Nucleus accumbens (tissue), 56 donors: ENCODE measurements around the gene DNTTIP2.
"Not testable (repeated sequence)": the region's sequence is repeated elsewhere in the genome, so short reads cannot be mapped to it uniquely, and the experiment has no call there.

Experiments
- DNase-seq, 56 donors: peaks; one replicate each; lab custom pipeline; 2025; lab: John Stamatoyannopoulos, UW

The DNTTIP2 gene

GRCh38 chr1:93844262-93845045 is 34.6 kb downstream of the DNTTIP2 start:
- peak in 26 of 56 donors; percentile 0 to 65 (median 11) for DNase-seq

GRCh38 chr1:93842750-93843500 is 36.1 kb downstream of the DNTTIP2 start:
- DNase-seq: no peak

GRCh38 chr1:93841771-93842170 is 37.2 kb downstream of the DNTTIP2 start:
- DNase-seq: no peak

GRCh38 chr1:93840956-93841482 is 38.0 kb downstream of the DNTTIP2 start:
- DNase-seq: no peak

DNA sequence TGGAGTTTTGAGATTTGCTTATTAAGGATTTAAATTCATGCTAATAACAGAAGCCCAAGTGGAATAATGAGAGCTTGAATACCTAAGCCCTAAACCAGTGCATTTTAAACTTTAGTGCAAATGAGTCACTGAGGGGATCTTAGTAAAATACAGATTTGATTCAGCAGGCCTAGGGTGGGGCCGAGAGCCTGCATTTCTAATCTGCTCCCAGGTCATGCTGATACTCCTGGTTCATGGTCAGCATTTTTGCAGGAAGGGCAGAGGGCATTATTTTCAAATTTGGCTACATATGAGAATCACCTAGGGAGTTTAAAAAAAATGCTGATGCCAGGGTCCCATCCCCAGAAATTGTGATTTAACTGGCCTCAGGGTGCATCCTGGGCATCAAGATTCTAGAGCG is 39.3 kb downstream of the DNTTIP2 start:
- DNase-seq: no peak

GRCh38 chr1:93839307-93839706 is 39.7 kb downstream of the DNTTIP2 start:
- DNase-seq: no peak

DNA sequence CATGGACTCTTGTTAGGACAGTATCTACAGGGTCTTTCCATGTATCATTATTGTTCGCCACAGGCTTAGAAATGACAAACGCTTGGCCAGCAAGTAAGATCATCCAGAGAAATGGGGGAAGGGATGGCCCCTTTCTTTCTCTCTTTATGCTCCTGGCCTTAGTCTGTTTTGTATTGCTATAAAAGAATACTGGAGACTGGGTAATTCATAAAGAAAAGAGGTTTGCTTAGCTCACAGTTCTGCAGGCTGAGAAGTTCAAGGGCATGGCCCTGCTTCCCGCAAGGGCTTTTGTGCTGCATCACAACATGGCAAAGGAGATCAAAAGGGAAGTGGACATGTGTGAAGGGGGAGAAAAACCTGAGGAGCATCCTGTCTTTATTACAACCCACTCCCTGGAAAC is 41.0 kb downstream of the DNTTIP2 start:
- DNase-seq: no peak

GRCh38 chr1:93833293-93833692 is 45.7 kb downstream of the DNTTIP2 start:
- DNase-seq: not testable (repeated sequence)

GRCh38 chr1:93829061-93829460 is 49.9 kb downstream of the DNTTIP2 start:
- DNase-seq: no peak

GRCh38 chr1:93828367-93828755 is 50.6 kb downstream of the DNTTIP2 start:
- DNase-seq: no peak

- DNase-seq: no peak
Observed at GRCh38 chr1:93827633-93828366, 51.2 kb downstream of the DNTTIP2 start.

DNA sequence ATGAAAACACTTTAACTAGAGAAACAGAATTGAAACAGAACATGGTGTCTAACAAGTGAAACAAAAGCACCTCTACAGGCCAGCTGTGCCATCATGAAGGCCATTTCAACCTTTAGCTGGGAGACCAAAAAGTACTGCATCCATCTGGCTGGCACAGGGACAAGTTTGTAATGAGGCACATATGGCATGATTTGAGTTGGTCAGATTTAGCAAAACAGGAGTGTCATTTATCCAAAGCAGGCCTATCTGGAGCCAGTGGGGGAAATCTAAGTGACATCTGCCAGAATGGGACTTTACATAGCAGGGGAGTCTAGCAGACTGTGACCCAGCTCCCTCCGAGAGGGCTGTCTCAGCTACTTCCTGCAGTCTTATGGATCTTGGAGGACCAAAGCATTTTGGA is 51.9 kb downstream of the DNTTIP2 start:
- no peak for DNase-seq

- DNase-seq: no peak
Observed at GRCh38 chr1:93824834-93825233, 54.2 kb downstream of the DNTTIP2 start.

DNA sequence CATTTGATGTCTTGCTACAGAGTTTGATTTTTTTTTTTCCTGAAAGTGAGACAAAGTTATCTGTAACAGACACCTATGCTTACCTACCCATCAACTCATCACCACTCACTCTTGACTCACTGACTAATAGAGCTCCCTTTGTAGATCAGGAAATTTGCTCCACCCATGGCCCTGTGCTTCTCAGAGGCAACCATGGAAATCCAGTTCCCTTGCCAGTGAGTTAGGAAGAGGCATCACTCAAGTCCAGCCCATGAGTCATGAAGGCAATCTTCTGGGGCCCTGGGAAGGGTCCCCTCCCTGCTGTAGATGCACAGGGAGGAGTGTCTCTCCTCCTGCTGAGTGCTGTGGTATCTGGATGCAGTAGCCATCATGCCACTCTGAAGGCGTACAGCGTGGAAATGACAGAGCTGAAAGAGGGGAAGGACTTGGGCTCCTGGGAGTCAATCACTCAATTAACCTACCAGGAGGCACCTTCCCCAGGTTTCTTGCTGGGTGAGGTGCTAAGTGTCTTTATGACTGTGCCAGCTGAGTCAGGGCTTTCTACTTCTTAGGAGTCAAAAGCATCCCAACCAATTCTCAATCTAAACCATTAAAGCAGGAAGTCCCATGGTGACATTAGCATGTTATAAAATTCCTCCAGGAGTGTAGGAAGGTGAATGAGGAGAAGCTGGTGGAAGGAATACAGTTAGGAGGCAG is 56.1 kb downstream of the DNTTIP2 start:
- no peak for DNase-seq

DNA sequence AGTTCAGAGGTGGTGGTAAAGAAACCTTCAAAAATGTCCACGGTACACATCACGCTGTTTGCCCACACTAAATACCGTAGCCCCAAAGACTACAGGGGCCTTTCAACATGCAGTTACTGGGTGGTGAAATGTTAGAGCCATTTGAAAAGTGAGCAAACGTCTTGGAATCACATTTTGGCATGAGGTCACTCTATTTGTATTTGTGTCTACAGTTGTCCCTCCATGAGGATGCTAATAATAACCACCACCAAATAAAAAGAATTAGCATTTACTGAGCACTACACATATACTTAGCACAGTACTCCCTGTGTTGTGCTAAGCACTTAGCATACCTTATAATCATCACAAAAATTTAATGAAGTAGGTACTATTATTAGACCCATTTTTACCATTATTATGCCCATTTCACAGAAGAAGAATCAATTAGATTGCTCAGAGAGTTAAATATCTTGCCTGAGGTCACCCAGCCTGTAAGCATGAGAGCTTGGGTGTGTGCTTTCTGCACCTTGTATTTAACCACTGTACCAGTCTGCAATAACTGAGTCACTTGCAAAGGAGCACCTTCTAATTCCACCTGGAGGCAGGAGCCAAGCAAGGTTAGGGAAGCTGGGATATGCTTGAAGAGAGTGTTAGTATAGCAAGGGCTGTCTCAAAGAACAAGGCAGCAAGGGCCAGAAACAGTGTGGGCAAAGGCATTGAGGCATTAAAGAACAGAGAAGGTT is 57.4 kb downstream of the DNTTIP2 start:
- no peak for DNase-seq

DNA sequence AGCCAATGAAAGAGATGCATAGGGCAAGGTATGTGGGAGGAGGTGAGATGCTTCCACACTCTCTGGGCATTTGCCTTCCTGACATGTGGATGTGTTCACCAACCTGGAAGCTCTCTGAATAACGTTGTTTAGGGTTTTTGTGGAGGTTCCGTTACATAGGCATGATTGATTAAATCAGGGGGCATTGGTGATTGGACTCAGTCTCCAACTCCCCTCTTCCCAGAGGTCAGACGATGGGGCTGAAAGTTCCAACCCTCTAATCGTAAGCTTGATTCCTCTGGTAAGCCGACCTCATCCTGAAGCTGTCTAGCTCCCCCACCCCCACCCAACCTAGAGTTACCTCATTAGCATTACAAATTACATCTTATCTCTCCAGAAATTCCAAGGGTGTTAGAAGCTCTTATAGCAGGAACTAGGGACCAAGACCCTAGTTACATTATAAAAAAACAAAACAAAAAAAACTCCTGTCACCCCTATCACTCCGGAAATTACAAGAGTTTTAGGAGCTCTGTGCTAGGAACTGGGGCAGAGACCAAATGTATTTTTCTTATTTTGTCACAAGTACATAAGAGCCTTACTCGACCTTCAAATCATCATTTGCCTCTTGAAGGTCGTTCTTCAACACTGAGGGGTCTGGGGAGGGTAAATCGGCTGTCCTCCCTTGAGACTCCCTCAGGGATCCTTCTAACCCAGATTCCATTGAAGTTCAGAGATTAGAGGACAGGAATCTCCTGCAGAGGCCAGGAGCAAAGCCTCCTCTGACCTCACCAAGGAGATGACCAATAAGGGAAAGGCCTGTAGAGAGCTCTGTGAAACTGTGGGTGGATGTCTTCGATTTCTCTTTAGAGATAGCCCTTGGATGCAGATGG is 58.2 kb downstream of the DNTTIP2 start:
- DNase-seq: no peak

DNA sequence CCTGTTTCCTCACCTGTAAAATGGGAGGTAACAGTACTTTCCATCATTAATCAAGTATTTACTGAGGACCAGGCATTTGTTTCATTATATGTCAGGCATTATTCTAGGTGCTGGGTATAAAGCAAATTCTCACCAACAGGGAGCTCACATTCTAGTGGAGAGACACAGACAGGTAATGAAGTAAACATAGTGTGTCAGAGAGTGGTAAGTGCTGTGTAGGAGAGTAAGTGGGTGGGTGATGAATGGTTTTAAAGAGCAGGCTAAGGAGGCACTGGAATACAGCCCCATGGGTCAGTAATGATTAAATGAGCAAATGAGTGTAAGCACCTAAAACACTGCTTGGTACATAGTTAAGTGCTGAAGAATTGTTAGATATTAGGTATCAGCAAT is 60.4 kb downstream of the DNTTIP2 start:
- DNase-seq: no peak

DNA sequence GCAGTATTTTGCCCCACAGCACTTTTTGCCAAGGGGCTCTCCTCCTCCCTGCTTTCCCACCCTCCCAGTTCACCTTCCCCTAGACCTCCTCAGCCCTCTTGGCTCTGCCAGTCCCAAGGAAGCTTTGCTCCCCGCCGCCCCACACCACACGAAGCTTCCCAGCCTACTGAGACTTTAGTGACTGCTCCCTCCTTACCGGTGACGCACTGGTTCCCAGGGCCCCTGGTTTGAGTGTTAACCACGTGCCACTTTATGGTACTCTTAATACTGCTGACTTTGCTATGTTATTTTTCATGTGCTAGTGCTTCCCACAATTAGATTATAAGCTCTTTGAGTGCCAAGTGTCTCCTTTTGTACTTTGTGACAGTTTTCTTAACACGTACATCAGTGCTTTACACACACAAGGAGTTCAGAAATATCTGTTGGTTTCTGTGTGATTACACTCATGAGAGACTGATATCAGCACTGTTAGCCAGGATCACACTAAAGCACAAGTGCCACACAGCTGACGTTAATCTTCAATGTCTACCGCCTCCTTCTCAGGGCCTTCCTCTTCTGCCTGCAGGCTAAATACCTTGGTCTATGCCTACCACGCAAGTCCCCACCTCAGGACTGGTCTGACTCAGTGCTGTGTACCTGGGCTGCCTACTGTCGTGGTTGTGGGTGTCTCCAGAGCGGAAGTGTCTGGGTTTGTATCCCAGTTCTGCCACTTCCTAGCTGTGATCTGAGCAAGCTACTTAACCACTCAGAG is 61.0 kb downstream of the DNTTIP2 start:
- no peak for DNase-seq
